Fibroblast of villous mesenchyme (primary cell): ENCODE measurements around the gene KCNK10. TPM values are rescaled to one million over a fixed set of nuclear protein-coding genes. Genes with fewer than 3 reads are reported as not detected.

Experiments
- DNase-seq: peaks from one replicate; pipeline ENCODE4 v3.0.0-alpha.2; 2010; ENCODE audit warnings: low read depth
- H3K4me3 ChIP-seq: 2 replicates; pipeline ENCODE4 v1.5.1; 2011; ENCODE audit warnings: low read depth, mild to moderate bottlenecking, low read length
- total RNA-seq: library from RNA; depleted of rRNA; stranded (reverse); fragments of >200 nt; gene quantifications from 2 replicates; pipeline ENCODE4 v1.2.3, GENCODE V29; 2012
- TF ChIP-seq, protein P1 (sequence below): IDR thresholded peaks from 2 replicates; pipeline ENCODE4 v1.5.1; 2012; ENCODE audit warnings: low read depth, mild to moderate bottlenecking, low read length; ENCODE audit not compliant: insufficient read depth

KCNK10 gene
- total RNA-seq, 1 donor = not detected

DNA sequence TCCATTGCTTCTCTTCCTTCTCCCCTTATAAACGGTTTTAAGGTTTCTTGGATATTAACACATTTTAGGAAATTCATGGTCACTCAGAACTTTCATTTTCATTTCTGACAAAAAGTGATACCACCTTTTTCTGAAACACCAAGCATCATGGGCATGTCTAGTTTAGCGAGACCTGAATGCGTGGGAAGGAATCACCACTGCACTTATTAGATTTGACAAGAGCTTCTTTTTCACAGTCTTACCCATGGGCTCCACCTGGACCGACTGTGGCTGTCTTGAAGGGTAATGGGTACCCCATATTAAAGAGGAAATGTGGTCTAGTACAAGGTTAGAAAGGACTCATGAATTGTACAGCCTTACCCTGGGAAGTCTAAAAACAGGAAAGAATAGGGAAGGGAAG, 95.4 kb downstream of the KCNK10 start:
- H3K4me3 ChIP-seq = no peak overlapping the region
- DNase-seq = no peak
- TF ChIP-seq, protein P1, sequence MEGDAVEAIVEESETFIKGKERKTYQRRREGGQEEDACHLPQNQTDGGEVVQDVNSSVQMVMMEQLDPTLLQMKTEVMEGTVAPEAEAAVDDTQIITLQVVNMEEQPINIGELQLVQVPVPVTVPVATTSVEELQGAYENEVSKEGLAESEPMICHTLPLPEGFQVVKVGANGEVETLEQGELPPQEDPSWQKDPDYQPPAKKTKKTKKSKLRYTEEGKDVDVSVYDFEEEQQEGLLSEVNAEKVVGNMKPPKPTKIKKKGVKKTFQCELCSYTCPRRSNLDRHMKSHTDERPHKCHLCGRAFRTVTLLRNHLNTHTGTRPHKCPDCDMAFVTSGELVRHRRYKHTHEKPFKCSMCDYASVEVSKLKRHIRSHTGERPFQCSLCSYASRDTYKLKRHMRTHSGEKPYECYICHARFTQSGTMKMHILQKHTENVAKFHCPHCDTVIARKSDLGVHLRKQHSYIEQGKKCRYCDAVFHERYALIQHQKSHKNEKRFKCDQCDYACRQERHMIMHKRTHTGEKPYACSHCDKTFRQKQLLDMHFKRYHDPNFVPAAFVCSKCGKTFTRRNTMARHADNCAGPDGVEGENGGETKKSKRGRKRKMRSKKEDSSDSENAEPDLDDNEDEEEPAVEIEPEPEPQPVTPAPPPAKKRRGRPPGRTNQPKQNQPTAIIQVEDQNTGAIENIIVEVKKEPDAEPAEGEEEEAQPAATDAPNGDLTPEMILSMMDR = no peak

DNA sequence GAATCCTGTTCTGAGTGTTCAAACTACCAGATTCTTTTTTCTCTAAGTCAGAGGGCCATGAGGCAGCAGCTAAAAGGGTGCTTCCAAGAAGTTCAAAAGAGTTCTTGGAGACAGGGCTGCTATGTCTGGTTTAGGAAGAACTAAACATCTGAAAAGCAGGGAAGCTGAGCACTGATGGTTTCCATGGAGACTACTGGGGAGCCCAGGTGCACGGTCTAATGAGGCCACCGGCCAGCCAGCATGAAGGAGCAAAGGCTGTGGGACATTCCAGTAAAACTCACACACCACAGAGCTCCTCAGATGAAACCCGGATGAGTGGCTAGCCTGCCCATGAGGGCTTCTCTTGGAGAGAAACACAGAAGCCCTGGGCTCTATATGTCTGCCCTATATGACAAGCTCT, 97.3 kb downstream of the KCNK10 start:
- DNase-seq = no peak
- TF ChIP-seq, protein P1 = no peak
- H3K4me3 ChIP-seq = no peak overlapping the region

DNA sequence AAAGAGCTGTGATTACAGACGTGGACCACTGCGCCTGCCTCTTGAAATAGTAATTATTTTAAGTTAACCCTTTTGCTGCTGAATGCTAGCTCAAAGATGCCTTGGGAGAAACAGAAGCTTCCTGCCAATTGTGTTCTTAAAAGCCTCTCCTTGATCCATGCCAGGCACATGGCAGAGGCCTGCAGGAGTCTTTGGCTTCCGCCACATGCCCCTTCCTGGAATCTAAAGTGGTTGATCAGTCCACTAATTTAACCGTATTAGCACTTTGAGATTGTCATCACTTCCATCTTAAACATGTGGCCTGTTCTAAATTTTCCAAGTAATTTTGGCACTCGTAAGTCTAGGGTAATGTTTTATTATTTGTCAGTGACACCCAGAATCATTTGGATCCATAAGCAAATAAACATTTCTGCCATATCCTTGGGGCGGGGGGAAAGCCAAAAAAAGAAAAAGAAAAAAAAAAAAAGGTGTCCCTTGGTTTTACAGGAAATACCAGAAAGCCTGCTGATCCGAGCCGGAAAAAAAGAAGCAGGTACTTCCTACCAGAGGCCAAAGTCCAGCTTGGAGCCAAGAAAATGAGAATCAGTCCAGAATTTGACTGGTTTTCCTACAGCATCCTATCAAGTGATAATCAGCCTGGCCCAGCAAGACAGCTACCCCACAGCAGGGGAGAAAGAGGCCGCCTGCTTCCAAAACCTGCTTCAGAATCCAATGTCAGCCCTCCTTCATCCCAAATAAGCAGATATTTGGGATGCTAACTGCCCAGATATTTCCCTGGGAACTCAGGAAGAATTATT, 104.8 kb downstream of the KCNK10 start:
- H3K4me3 ChIP-seq = no peak overlapping the region
- no peak for DNase-seq
- TF ChIP-seq, protein P1 = no peak

DNA sequence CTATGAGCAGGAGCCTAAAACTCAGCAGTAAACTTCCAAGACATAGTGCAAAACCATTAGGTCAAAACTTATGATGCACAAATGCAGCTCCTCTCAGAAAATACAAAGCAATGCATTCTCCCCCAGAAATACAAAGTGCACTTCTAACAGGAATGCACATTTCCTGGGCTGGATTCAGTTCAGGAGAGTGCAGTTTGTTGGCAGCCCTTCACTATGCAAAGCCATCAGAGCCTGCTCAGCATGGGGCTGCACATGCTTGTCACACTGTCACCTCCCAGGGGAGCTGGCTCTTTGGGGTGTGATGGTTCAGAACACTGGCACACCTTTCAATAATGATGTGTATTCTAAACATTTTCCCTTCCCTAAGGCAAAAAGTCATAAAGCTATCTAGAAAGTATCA, 110.4 kb downstream of the KCNK10 start:
- no peak overlapping the region for H3K4me3 ChIP-seq
- DNase-seq = no peak
- TF ChIP-seq, protein P1 = no peak

DNA sequence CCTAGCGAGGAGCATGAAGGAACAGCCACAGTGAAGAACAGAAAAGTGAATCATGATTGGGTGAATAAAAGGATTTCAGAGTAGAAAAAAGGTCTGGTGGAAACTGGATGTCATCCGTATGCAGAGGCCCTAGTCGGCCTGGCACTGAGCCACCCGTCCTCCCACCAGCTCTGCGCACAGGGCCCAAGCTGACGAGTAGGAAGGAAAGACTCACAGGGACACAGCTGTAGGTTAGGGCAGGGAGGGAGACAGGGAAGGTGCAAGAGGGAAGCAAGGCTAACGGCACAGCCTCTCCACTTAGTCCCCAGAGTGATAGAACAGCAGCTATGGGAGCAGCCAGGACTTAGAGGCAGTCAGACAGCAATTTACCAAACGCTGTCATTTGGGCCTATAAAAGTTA, 112.6 kb downstream of the KCNK10 start:
- TF ChIP-seq, protein P1 = no peak
- H3K4me3 ChIP-seq = no peak overlapping the region
- no peak for DNase-seq

DNA sequence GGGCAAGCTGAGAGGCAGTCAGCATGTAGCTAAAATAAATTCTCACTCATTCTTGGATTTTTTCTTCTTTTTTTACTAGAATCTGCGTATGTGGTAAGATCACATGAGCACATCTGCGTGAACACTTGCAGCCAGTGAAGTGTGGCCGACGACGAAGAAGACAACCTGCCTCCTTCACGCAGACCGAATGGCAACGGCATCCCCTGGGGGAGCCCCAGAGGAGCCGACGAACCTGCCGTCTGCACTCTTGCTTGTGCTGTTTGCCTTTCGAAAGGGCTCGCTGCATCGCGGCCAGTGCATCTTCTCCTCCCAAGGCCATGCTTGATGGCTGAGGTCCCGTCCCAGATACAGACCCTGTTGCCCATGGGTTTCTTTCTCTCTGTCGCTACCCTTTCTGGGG, 113.8 kb downstream of the KCNK10 start:
- no peak overlapping the region for H3K4me3 ChIP-seq
- TF ChIP-seq, protein P1 = no peak
- no peak for DNase-seq

DNA sequence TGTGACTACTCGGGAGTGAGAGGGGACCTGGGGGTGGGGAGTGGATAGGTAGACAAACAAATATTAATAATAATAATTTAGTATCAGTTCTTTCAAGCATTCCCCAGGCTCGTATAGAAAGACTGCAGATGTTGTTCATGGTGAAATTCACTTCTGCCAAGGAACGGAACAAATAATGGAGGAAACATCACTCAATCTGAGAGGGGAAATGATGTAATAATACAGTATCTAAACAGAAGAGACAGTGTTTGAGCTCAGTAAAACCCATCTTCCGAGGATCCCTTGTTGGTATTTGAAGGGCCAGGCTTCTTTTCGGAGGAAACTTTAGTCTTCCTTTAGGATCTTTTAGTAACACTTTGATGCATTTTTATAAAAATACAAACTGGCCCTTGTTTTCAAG, 114.2 kb downstream of the KCNK10 start:
- no peak overlapping the region for H3K4me3 ChIP-seq
- no peak for DNase-seq
- TF ChIP-seq, protein P1 = no peak
